K562 (cell line): ENCODE data around the gene SGSM2. TPM values are rescaled to one million over a fixed set of nuclear protein-coding genes. Genes with fewer than 3 reads are reported as not detected.

Source experiments
- CHD7 ChIP-seq: fragments of 200-600 bp; sonication (generic); IDR thresholded peaks from one replicate; pipeline ENCODE4 v1.6.1; 2012; ENCODE audit warnings: mild to moderate bottlenecking, low read depth, low read length, inconsistent platforms
- DNMT1 ChIP-seq: fragments of 450-650 bp; IDR thresholded peaks from 2 replicates; pipeline ENCODE4 v1.6.1; 2016; ENCODE audit warnings: antibody characterized with exemption, mild to moderate bottlenecking
- MITF ChIP-seq: IDR thresholded peaks from 2 replicates; pipeline ENCODE4 v1.6.1; 2014; ENCODE audit warnings: antibody characterized with exemption
- MTA1 ChIP-seq: fragments of 450-650 bp; IDR thresholded peaks from 2 replicates; pipeline ENCODE4 v1.6.1; 2017; ENCODE audit warnings: borderline replicate concordance
- NCOA1 ChIP-seq: fragments of 450-650 bp; IDR thresholded peaks from 2 replicates; pipeline ENCODE4 v1.6.1; 2016; ENCODE audit warnings: low read depth
- NCOA6 ChIP-seq: fragments of 450-650 bp; IDR thresholded peaks from 2 replicates; pipeline ENCODE4 v1.6.1; 2017; ENCODE audit warnings: mild to moderate bottlenecking
- SOX6 ChIP-seq: fragments of 450-650 bp; IDR thresholded peaks from 2 replicates; pipeline ENCODE4 v1.6.1; 2014; ENCODE audit warnings: mild to moderate bottlenecking
- ZNF316 ChIP-seq: fragments of 450-650 bp; IDR thresholded peaks from 2 replicates; pipeline ENCODE4 v1.6.1; 2016
- polyA plus RNA-seq, 8 experiments: library from polyadenylated mRNA; depleted of rRNA in 4 of 8; stranded (reverse) in 5 of 8; unstranded in 3 of 8; fragments of >200 nt; fragmentation: Nextera tagmentation in 2 of 8; fragmentation: Illumina TruSeq in 1 of 8; extraction: Ambion mirVana in 2 of 8; extraction: Trizol in 1 of 8; gene quantifications; 2 replicates each; pipeline versions ENCODE4 v1.2.1 to v1.2.3, GENCODE V29; 2011 to 2014; ENCODE audit warnings: inconsistent platforms in 1 of 8, missing spikeins in 1 of 8
- total RNA-seq, 7 experiments: library from RNA; depleted of rRNA in 6 of 7; stranded (reverse); fragments of >200 nt in 6 of 7; fragmentation: Illumina TruSeq in 2 of 7; extraction: Trizol in 2 of 7; gene quantifications; 2 replicates each; pipeline versions ENCODE4 v1.2.1 to v1.2.3, GENCODE V29; 2011 to 2021; ENCODE audit warnings: low replicate concordance in 1 of 7
- TF ChIP-seq, protein P1 (sequence below): fragments of 450-650 bp; formaldehyde crosslinking; IDR thresholded peaks from 2 replicates; pipeline ENCODE4 v1.4.0; 2020; ENCODE audit warnings: mild to moderate bottlenecking, moderate library complexity
- TF ChIP-seq, protein P2 (sequence below): sonication (generic); formaldehyde crosslinking; IDR thresholded peaks from 2 replicates; pipeline ENCODE4 v1.4.0; 2020; ENCODE audit warnings: mild to moderate bottlenecking, missing genetic modification reagents

Gene SGSM2
- total and polyA plus RNA-seq, 9 of the 15 experiments (the other 6 are each of a cell fraction or from before 2014, with no cell fraction given) = 0.20 to 26.3 (median 14.8) TPM

DNA sequence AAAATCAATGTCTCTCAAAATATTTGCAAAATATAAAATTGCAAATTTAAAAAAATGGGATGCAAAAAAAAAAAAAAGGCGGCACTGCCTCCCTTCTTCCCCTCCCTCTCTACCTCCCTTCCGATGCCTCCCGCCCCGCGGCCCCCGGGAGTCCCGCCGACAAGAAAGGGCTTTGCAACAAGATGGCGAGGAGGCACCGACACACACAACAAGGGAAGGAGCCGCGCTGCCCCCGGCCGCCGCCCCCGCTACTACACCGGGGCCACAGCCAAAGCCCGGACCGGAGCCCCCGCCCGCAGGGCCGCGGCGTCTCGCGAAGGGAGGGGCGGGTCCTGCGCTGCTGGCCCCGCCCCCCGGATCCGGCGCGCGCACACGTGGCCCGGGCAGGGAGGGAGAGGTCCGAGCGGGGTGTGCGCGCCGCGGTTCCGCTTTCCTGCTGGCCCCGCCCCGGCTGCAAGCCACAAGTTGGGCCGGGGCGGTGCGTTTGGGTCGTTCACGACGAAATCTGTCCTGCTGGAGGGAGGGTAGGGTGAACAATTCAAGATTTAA, 63.6 kb downstream of the SGSM2 start, which contains the start of gene MNT (continued):
- TF ChIP-seq CHD7 (no peak), MITF (no peak), ZNF316 (no peak), NCOA1 (no peak), SOX6 (no peak), MTA1 (no peak), DNMT1 (no peak), NCOA6 (no peak)
- TF ChIP-seq, protein P1, sequence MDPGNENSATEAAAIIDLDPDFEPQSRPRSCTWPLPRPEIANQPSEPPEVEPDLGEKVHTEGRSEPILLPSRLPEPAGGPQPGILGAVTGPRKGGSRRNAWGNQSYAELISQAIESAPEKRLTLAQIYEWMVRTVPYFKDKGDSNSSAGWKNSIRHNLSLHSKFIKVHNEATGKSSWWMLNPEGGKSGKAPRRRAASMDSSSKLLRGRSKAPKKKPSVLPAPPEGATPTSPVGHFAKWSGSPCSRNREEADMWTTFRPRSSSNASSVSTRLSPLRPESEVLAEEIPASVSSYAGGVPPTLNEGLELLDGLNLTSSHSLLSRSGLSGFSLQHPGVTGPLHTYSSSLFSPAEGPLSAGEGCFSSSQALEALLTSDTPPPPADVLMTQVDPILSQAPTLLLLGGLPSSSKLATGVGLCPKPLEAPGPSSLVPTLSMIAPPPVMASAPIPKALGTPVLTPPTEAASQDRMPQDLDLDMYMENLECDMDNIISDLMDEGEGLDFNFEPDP = no peak
- TF ChIP-seq, protein P2, sequence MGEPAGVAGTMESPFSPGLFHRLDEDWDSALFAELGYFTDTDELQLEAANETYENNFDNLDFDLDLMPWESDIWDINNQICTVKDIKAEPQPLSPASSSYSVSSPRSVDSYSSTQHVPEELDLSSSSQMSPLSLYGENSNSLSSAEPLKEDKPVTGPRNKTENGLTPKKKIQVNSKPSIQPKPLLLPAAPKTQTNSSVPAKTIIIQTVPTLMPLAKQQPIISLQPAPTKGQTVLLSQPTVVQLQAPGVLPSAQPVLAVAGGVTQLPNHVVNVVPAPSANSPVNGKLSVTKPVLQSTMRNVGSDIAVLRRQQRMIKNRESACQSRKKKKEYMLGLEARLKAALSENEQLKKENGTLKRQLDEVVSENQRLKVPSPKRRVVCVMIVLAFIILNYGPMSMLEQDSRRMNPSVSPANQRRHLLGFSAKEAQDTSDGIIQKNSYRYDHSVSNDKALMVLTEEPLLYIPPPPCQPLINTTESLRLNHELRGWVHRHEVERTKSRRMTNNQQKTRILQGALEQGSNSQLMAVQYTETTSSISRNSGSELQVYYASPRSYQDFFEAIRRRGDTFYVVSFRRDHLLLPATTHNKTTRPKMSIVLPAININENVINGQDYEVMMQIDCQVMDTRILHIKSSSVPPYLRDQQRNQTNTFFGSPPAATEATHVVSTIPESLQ = no peak
